Thoracic aorta (tissue), 2 donors: Measurements from ENCODE around the gene LCNL1. TPM values are rescaled to one million over a fixed set of nuclear protein-coding genes. Genes with fewer than 3 reads are reported as not detected.

Experiments
- ATAC-seq: fragments of 150-250 bp; one replicate; pipeline ENCODE4 v1.8.0; 2017; ENCODE audit warnings: low read depth; ENCODE audit not compliant: insufficient number of reproducible peaks, low FRiP score
- DNase-seq: peaks from one replicate; pipeline ENCODE4 v3.0.0-alpha.2; 2020; ENCODE audit warnings: low spot score
- H3K27ac ChIP-seq, 2 donors: fragments of 200-600 bp; sonication (generic); 1 replicate in 1 of 2; 2 replicates in 1 of 2; pipeline ENCODE4 v1.5.1; 2016; ENCODE audit warnings: mild to moderate bottlenecking in 2 of 2, moderate library complexity in 2 of 2
- H3K27me3 ChIP-seq: fragments of 200-600 bp; sonication (generic); replicated peaks from 2 replicates; pipeline ENCODE4 v1.6.0; 2016; ENCODE audit warnings: mild to moderate bottlenecking; ENCODE audit not compliant: insufficient read depth
- H3K36me3 ChIP-seq: fragments of 200-600 bp; sonication (generic); one replicate; pipeline ENCODE4 v1.5.1; 2016
- H3K4me1 ChIP-seq, 2 donors: fragments of 200-600 bp; sonication (generic); 1 replicate in 1 of 2; 2 replicates in 1 of 2; pipeline versions ENCODE4 v1.5.1 to v1.6.0; 2016; ENCODE audit warnings: low read depth in 2 of 2, mild to moderate bottlenecking in 1 of 2; ENCODE audit not compliant: control insufficient read depth in 1 of 2
- H3K4me3 ChIP-seq: fragments of 200-600 bp; sonication (generic); 2 replicates; pipeline ENCODE4 v1.5.1; 2016; ENCODE audit warnings: mild to moderate bottlenecking
- H3K9me3 ChIP-seq: fragments of 200-600 bp; sonication (generic); 2 replicates; pipeline ENCODE4 v1.5.1; 2016
- CTCF ChIP-seq: fragments of 200-600 bp; sonication (generic); IDR thresholded peaks from one replicate; pipeline ENCODE4 v1.5.1; 2019; ENCODE audit warnings: antibody characterized with exemption
- total RNA-seq, 2 donors: library from RNA; depleted of rRNA; stranded (reverse); fragments of >200 nt; gene quantifications; one replicate each; pipeline versions ENCODE4 v1.1.0 to v1.2.3, GENCODE V29; 2016

Gene LCNL1
- total RNA-seq, 2 donors from 2014 or later = not detected

- ATAC-seq = no peak
- H3K27ac ChIP-seq = no peak overlapping the region
- H3K4me3 ChIP-seq = no peak overlapping the region
- H3K4me1 ChIP-seq = peaks cover 0 to 10% of the 10 kb centered on the region in 2 donors
- no peaks in the 10 kb centered on the region for H3K36me3 ChIP-seq
- TF ChIP-seq CTCF = no peak
- H3K9me3 ChIP-seq = no peaks in the 10 kb centered on the region
- no peaks in the 10 kb centered on the region for H3K27me3 ChIP-seq
- DNase-seq = no peak
Observed at GRCh38 chr9:136973618-136974617, 8.9 kb upstream of the LCNL1 start.

GRCh38 chr9:136974817-136975535 lies 7.8 kb upstream of the LCNL1 start:
- peaks cover 0 to 10% of the 10 kb centered on the region in 2 donors for H3K4me1 ChIP-seq
- no peak for DNase-seq

GRCh38 chr9:136975644-136976043 lies 7.1 kb upstream of the LCNL1 start:
- no peak for ATAC-seq
- H3K27me3 ChIP-seq = no peaks in the 10 kb centered on the region
- H3K9me3 ChIP-seq = no peaks in the 10 kb centered on the region
- TF ChIP-seq CTCF = no peak
- H3K4me1 ChIP-seq = peaks cover 0 to 10% of the 10 kb centered on the region in 2 donors
- H3K4me3 ChIP-seq = no peak overlapping the region
- no peak for DNase-seq
- H3K27ac ChIP-seq = no peak overlapping the region
- no peaks in the 10 kb centered on the region for H3K36me3 ChIP-seq

More at GRCh38 chr9:136974817-136975535, 7.8 kb upstream of the LCNL1 start:
- H3K4me3 ChIP-seq = no peak overlapping the region
- no peaks in the 10 kb centered on the region for H3K36me3 ChIP-seq
- no peak for ATAC-seq
- no peak for TF ChIP-seq CTCF
- no peak overlapping the region for H3K27ac ChIP-seq
- H3K9me3 ChIP-seq = no peaks in the 10 kb centered on the region
- H3K27me3 ChIP-seq = no peaks in the 10 kb centered on the region

- H3K27ac ChIP-seq = no peak within 1 kb of the TSS
- DNase-seq = no peak
Observed at GRCh38 chr9:136977223-136977622, 5.6 kb upstream of the LCNL1 start, which contains the start of gene PTGDS. Gene PTGDS, plus strand, starts transcription at chr9:136977504. Its CDS starts 75 bp downstream, at chr9:136977579.

More at GRCh38 chr9:136977223-136977622, 5.6 kb upstream of the LCNL1 start, which contains the start of gene PTGDS:
- H3K36me3 ChIP-seq = no peaks in the 10 kb centered on the region
- no peak for TF ChIP-seq CTCF
- H3K4me3 ChIP-seq = peak within 1 kb of the TSS; percentile 75
- no peaks in the 10 kb centered on the region for H3K27me3 ChIP-seq
- peaks cover 0 to 10% of the 10 kb centered on the region in 2 donors for H3K4me1 ChIP-seq
- no peaks in the 10 kb centered on the region for H3K9me3 ChIP-seq
- no peak for ATAC-seq
